ENCODE data around the gene KRT77.
"Not testable (repeated sequence)": the region's sequence is repeated elsewhere in the genome, so short reads cannot be mapped to it uniquely, and the experiment has no call there.

Gene KRT77

DNA sequence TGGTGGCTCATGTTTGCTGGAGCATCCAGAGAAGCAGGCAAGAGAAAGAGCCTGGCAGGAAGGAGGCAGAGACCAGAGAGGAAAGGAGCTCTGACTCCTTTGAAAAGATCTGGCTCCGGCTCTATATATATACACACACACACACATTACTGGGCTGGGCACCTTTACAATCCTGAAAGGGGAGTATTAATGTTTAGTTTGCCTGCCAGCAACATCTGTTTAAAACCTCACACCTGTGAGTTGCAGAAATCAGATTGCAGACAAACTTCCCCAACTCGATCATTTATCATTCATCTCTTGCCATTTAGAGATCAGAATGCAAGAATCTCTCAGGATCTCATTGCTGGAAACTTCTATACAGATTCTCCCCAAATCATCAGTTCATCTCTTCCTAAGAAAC, at the start of gene KRT77:
Gene KRT77, minus strand, starts transcription at position 101 of the 400 bp plus-strand sequence. Its CDS starts 90 bp downstream, at position 11.
- no peak within 1 kb of the TSS for H3K9ac ChIP-seq (ENCODE audit: low read depth, low read length)
- H3K27me3 ChIP-seq (ENCODE audit: control insufficient read depth, insufficient read depth, low read length) = no peaks in the 10 kb centered on the region
- no peak within 1 kb of the TSS for H3K4me3 ChIP-seq (ENCODE audit: low read depth, low read length)
- H3K9me3 ChIP-seq (ENCODE audit: control insufficient read depth, insufficient read depth, low read length) = no peaks in the 10 kb centered on the region
- peaks cover 5% of the 10 kb centered on the region for H3K4me1 ChIP-seq (ENCODE audit: control insufficient read depth, insufficient read depth, low read length)
- H3K36me3 ChIP-seq (ENCODE audit: control insufficient read depth, insufficient read depth, low read length) = no peaks in the 10 kb centered on the region

- Histone ChIP-seq H3K27me3 (ENCODE audit: control insufficient read depth, insufficient read depth, low read length) (peaks cover 8% of the 10 kb centered on the region), H3K9ac (ENCODE audit: low read depth, low read length) (no peak overlapping the region), H3K4me1 (ENCODE audit: control insufficient read depth, insufficient read depth, low read length) (no peaks in the 10 kb centered on the region)
Measured at GRCh38 chr12:52752516-52752915, 49.2 kb upstream of the KRT77 start.

DNA sequence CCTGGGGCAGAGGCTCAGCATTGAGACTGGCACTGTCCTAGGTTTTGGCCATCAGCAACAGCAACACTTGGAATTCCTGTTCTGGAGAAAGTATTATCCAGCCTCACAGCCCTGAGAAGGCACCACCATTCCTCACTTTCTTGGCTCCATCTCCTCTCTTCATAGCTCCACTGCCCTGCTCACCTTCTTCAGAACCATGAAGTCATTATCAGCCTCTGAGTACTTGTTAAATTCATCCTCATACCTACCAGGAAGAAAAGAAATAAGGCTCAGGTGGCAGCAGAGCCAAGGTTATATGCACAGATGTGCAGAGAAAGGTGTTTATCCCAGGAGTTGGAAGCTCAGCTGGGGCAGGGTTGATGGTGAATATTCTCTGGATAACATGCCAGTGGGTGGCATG, 48.5 kb upstream of the KRT77 start:
- Histone ChIP-seq H3K4me1 (ENCODE audit: control insufficient read depth, insufficient read depth, low read length) (no peaks in the 10 kb centered on the region), H3K36me3 (ENCODE audit: control insufficient read depth, insufficient read depth, low read length) (no peaks in the 10 kb centered on the region), H3K9ac (ENCODE audit: low read depth, low read length) (no peak overlapping the region), H3K9me3 (ENCODE audit: control insufficient read depth, insufficient read depth, low read length) (no peaks in the 10 kb centered on the region), H3K4me3 (ENCODE audit: low read depth, low read length) (no peak overlapping the region), H3K27me3 (ENCODE audit: control insufficient read depth, insufficient read depth, low read length) (peaks cover 8% of the 10 kb centered on the region)

More at GRCh38 chr12:52752516-52752915, 49.2 kb upstream of the KRT77 start:
- Histone ChIP-seq H3K9me3 (ENCODE audit: control insufficient read depth, insufficient read depth, low read length) (no peaks in the 10 kb centered on the region), H3K36me3 (ENCODE audit: control insufficient read depth, insufficient read depth, low read length) (no peaks in the 10 kb centered on the region), H3K4me3 (ENCODE audit: low read depth, low read length) (no peak overlapping the region)

- H3K4me1 ChIP-seq (ENCODE audit: control insufficient read depth, insufficient read depth, low read length); H3K36me3 ChIP-seq (ENCODE audit: control insufficient read depth, insufficient read depth, low read length); H3K9me3 ChIP-seq (ENCODE audit: control insufficient read depth, insufficient read depth, low read length); H3K4me3 ChIP-seq (ENCODE audit: low read depth, low read length); H3K9ac ChIP-seq (ENCODE audit: low read depth, low read length): not testable (repeated sequence)
- H3K27me3 ChIP-seq (ENCODE audit: control insufficient read depth, insufficient read depth, low read length) = peaks cover 11% of the 10 kb centered on the region
Measured at GRCh38 chr12:52750532-52750931, 47.2 kb upstream of the KRT77 start.

- Histone ChIP-seq H3K27me3 (ENCODE audit: control insufficient read depth, insufficient read depth, low read length) (peaks cover 15% of the 10 kb centered on the region), H3K36me3 (ENCODE audit: control insufficient read depth, insufficient read depth, low read length) (no peaks in the 10 kb centered on the region), H3K9ac (ENCODE audit: low read depth, low read length) (no peak overlapping the region), H3K9me3 (ENCODE audit: control insufficient read depth, insufficient read depth, low read length) (no peaks in the 10 kb centered on the region), H3K4me3 (ENCODE audit: low read depth, low read length) (no peak overlapping the region), H3K4me1 (ENCODE audit: control insufficient read depth, insufficient read depth, low read length) (no peaks in the 10 kb centered on the region)
Measured at GRCh38 chr12:52749827-52750226, 46.5 kb upstream of the KRT77 start.

DNA sequence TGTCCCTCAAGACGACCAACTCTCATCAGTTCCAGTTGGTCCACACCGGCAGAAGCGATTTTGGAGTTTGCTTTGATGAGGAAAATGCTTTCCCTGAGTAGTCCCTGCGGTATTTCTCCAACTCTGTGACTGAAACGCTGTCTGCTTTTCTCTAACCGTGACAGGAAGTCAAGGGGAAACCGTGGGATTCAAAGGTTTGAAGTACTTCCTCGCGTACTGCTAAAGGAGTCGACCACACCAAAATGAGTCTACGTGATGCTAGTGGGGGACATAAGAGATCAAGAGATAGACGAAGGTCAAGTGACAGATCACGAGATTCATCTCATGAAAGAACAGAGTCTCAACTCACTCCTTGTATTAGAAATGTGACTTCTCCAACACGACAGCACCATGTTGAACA, 45.3 kb upstream of the KRT77 start:
- Histone ChIP-seq H3K27me3 (ENCODE audit: control insufficient read depth, insufficient read depth, low read length) (peaks cover 15% of the 10 kb centered on the region), H3K4me3 (ENCODE audit: low read depth, low read length) (no peak overlapping the region), H3K9me3 (ENCODE audit: control insufficient read depth, insufficient read depth, low read length) (no peaks in the 10 kb centered on the region), H3K9ac (ENCODE audit: low read depth, low read length) (no peak overlapping the region), H3K36me3 (ENCODE audit: control insufficient read depth, insufficient read depth, low read length) (no peaks in the 10 kb centered on the region), H3K4me1 (ENCODE audit: control insufficient read depth, insufficient read depth, low read length) (no peaks in the 10 kb centered on the region)

DNA sequence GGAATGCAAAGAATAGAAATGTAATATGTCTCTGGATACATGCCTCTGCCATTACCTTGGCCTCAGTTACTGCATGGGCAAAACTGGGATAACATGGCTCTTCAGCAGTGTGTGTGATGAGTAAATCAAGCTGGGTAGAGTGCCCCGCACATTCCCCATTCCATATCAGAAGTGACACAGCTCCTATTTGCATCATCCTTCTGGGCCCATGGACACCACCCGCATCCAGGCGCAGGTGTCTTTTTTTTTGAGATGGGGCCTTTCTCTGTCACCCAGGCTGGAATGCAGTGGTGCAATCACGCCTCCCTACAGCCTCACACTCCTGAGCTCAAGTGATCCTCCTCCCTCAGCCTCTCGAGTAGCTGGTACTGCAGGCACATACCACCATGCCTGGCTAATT, 42.2 kb upstream of the KRT77 start:
- Histone ChIP-seq H3K4me1 (ENCODE audit: control insufficient read depth, insufficient read depth, low read length) (no peaks in the 10 kb centered on the region), H3K4me3 (ENCODE audit: low read depth, low read length) (no peak overlapping the region), H3K36me3 (ENCODE audit: control insufficient read depth, insufficient read depth, low read length) (no peaks in the 10 kb centered on the region), H3K9ac (ENCODE audit: low read depth, low read length) (no peak overlapping the region), H3K27me3 (ENCODE audit: control insufficient read depth, insufficient read depth, low read length) (peaks cover 9% of the 10 kb centered on the region), H3K9me3 (ENCODE audit: control insufficient read depth, insufficient read depth, low read length) (no peaks in the 10 kb centered on the region)

DNA sequence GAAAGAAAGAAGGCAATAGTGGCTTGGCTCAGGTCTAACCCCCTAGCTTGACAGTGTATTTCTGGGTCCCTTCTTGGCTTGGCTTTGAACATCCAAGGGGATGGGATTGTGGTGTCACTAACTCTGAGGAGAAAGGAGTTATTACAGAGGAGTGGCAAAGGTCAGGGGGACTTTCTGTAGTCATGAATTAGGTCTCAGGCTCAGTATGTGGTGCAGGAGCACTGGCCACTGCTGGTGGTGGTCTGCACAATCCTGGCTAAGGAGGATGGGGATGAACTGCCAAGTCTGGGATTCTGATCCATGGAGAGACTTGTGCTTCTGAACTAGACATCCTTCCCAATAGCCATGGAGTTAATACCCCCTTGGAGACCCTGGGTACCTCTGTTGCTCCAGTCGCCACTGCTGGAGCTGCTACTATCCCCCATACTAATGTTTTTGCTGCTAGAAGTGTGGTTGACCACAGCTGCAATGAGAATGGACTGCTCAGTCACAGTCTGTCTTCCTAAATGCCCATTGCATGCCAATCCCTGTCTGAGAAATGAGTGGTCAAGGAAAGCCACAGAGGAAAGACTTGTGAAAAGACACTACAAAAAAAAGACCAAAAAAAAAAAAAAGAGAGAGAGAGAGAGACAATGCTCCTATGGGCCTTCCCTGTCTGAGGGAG, 41.3 kb upstream of the KRT77 start:
- H3K27me3 ChIP-seq (ENCODE audit: control insufficient read depth, insufficient read depth, low read length) = peaks cover 9% of the 10 kb centered on the region
- no peak overlapping the region for H3K4me3 ChIP-seq (ENCODE audit: low read depth, low read length)
- no peak overlapping the region for H3K9ac ChIP-seq (ENCODE audit: low read depth, low read length)
- no peaks in the 10 kb centered on the region for H3K4me1 ChIP-seq (ENCODE audit: control insufficient read depth, insufficient read depth, low read length)
- no peaks in the 10 kb centered on the region for H3K36me3 ChIP-seq (ENCODE audit: control insufficient read depth, insufficient read depth, low read length)
- no peaks in the 10 kb centered on the region for H3K9me3 ChIP-seq (ENCODE audit: control insufficient read depth, insufficient read depth, low read length)

GRCh38 chr12:52742822-52743457, 39.6 kb upstream of the KRT77 start:
- Histone ChIP-seq H3K27me3 (ENCODE audit: control insufficient read depth, insufficient read depth, low read length) (peaks cover 9% of the 10 kb centered on the region), H3K9ac (ENCODE audit: low read depth, low read length) (no peak overlapping the region), H3K4me3 (ENCODE audit: low read depth, low read length) (no peak overlapping the region), H3K9me3 (ENCODE audit: control insufficient read depth, insufficient read depth, low read length) (no peaks in the 10 kb centered on the region), H3K4me1 (ENCODE audit: control insufficient read depth, insufficient read depth, low read length) (no peaks in the 10 kb centered on the region), H3K36me3 (ENCODE audit: control insufficient read depth, insufficient read depth, low read length) (no peaks in the 10 kb centered on the region)

GRCh38 chr12:52742196-52742580, 38.9 kb upstream of the KRT77 start:
- H3K9me3 ChIP-seq (ENCODE audit: control insufficient read depth, insufficient read depth, low read length) = no peaks in the 10 kb centered on the region
- H3K9ac ChIP-seq (ENCODE audit: low read depth, low read length) = no peak overlapping the region
- peaks cover 9% of the 10 kb centered on the region for H3K27me3 ChIP-seq (ENCODE audit: control insufficient read depth, insufficient read depth, low read length)
- no peak overlapping the region for H3K4me3 ChIP-seq (ENCODE audit: low read depth, low read length)
- no peaks in the 10 kb centered on the region for H3K36me3 ChIP-seq (ENCODE audit: control insufficient read depth, insufficient read depth, low read length)
- H3K4me1 ChIP-seq (ENCODE audit: control insufficient read depth, insufficient read depth, low read length) = no peaks in the 10 kb centered on the region

DNA sequence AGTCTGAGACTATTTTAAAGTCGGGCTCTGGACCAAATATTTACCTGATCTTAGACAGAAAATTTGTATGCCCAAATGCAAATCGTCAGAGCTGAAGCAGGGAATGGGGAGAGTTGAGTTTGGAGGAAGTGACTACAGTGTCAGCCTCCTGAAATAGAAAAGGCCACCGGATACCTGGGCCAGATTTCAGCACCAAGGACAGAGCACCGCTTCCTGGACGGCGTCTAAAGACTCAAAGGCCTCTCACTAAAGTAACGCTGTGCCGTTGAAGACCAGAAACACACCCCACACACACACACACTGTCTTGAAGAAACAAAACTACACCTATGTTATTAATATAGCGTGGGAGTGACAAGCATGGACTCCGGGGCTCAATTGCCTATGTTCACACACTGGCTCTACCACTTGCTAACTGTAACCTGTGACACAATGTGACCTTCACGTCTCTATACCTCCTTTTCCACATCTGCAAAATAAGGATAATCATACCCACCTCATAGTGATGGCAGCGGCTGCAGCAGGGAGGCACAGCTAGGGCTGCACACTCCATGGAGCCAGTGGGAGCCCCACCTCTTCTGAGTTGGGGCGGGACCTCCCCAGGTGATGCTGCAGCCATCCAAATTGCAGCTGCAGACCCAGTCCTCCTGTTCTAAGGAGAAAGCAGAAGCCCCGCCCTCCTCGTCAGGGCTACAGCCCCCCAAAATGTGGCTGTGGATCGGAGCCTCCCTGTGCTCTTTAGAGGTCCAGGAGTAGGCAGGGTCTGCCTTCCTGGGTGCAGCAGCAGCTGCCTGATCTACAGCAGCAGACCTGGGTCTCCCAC, 38.3 kb upstream of the KRT77 start:
- Histone ChIP-seq H3K27me3 (ENCODE audit: control insufficient read depth, insufficient read depth, low read length) (peaks cover 4% of the 10 kb centered on the region), H3K9ac (ENCODE audit: low read depth, low read length) (no peak overlapping the region), H3K36me3 (ENCODE audit: control insufficient read depth, insufficient read depth, low read length) (no peaks in the 10 kb centered on the region), H3K4me1 (ENCODE audit: control insufficient read depth, insufficient read depth, low read length) (no peaks in the 10 kb centered on the region), H3K4me3 (ENCODE audit: low read depth, low read length) (no peak overlapping the region), H3K9me3 (ENCODE audit: control insufficient read depth, insufficient read depth, low read length) (no peaks in the 10 kb centered on the region)

GRCh38 chr12:52740584-52740983, 37.3 kb upstream of the KRT77 start:
- no peaks in the 10 kb centered on the region for H3K9me3 ChIP-seq (ENCODE audit: control insufficient read depth, insufficient read depth, low read length)
- no peaks in the 10 kb centered on the region for H3K36me3 ChIP-seq (ENCODE audit: control insufficient read depth, insufficient read depth, low read length)
- H3K27me3 ChIP-seq (ENCODE audit: control insufficient read depth, insufficient read depth, low read length) = peaks cover 6% of the 10 kb centered on the region
- no peak overlapping the region for H3K4me3 ChIP-seq (ENCODE audit: low read depth, low read length)
- H3K4me1 ChIP-seq (ENCODE audit: control insufficient read depth, insufficient read depth, low read length) = no peaks in the 10 kb centered on the region
- H3K9ac ChIP-seq (ENCODE audit: low read depth, low read length) = no peak overlapping the region

Measured in iPS-15b (cell line).